ENCODE measurements around the gene FGFBP1. TPM values are rescaled to one million over a fixed set of nuclear protein-coding genes. Genes with fewer than 3 reads are reported as not detected.

The FGFBP1 gene
- total and polyA plus RNA-seq, 2 donors (not counting 3 experiments of a cell fraction or from before 2014, with no cell fraction given) = not detected

GRCh38 chr4:15925830-15926229 lies 12.7 kb downstream of the FGFBP1 start:
- ChIA-PET POLR2A (no interaction called here), CTCF (interaction anchor here (1.1 to 2.9 kb wide), 4 partner anchors 12 to 120 kb away, joined by 3 to 10 read pairs (median 4); no protein-coding TSS in a partner anchor)
- no peak overlapping the region for H3K9ac ChIP-seq (replicated peaks; ENCODE audit: extremely low read depth, insufficient read depth, low read length)
- H3K36me3 ChIP-seq (ENCODE audit: control insufficient read depth in 2 of 2, extremely low read depth in 1 of 2, insufficient read depth in 2 of 2, low read length in 2 of 2) = no peaks in the 10 kb centered on the region
- H3K4me1 ChIP-seq (ENCODE audit: control insufficient read depth, extremely low read depth, insufficient read depth, low read length) = peaks cover 7% of the 10 kb centered on the region
- H3K27ac ChIP-seq (ENCODE audit: insufficient read depth, low read depth, low read length) = no peak overlapping the region
- H4K20me1 ChIP-seq (replicated peaks; ENCODE audit: control insufficient read depth, extremely low read depth, insufficient read depth, low read length) = no peaks in the 10 kb centered on the region
- H3K9me1 ChIP-seq (replicated peaks; ENCODE audit: control insufficient read depth, extremely low read depth, insufficient read depth, low read length) = no peaks in the 10 kb centered on the region
- TF ChIP-seq MYC (IDR thresholded peaks at IDR 0.05; ENCODE audit: low read depth, low read length) (no peak), POLR2A (IDR thresholded peaks at IDR 0.05; ENCODE audit: low read depth, low read length) (no peak), POLR2AphosphoS5 (IDR thresholded peaks at IDR 0.05; ENCODE audit: insufficient read depth, low read depth, low read length) (no peak), GATA2 (IDR thresholded peaks at IDR 0.05; ENCODE audit: insufficient read depth, insufficient read length, low read depth, low read length) (no peak), MAX (IDR thresholded peaks at IDR 0.05; ENCODE audit: insufficient read depth, insufficient read length) (no peak), JUN (IDR thresholded peaks at IDR 0.05; ENCODE audit: borderline replicate concordance, insufficient read depth, insufficient read length, low read depth) (no peak), EZH2 (IDR thresholded peaks at IDR 0.05; ENCODE audit: borderline replicate concordance, low read depth, low read length, severe bottlenecking) (no peak), FOS (IDR thresholded peaks at IDR 0.05; ENCODE audit: borderline replicate concordance, insufficient read depth, low read length) (no peak)
- TF ChIP-seq, protein P1, sequence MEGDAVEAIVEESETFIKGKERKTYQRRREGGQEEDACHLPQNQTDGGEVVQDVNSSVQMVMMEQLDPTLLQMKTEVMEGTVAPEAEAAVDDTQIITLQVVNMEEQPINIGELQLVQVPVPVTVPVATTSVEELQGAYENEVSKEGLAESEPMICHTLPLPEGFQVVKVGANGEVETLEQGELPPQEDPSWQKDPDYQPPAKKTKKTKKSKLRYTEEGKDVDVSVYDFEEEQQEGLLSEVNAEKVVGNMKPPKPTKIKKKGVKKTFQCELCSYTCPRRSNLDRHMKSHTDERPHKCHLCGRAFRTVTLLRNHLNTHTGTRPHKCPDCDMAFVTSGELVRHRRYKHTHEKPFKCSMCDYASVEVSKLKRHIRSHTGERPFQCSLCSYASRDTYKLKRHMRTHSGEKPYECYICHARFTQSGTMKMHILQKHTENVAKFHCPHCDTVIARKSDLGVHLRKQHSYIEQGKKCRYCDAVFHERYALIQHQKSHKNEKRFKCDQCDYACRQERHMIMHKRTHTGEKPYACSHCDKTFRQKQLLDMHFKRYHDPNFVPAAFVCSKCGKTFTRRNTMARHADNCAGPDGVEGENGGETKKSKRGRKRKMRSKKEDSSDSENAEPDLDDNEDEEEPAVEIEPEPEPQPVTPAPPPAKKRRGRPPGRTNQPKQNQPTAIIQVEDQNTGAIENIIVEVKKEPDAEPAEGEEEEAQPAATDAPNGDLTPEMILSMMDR (IDR thresholded peaks at IDR 0.05; ENCODE audit: extremely low read depth in 1 of 2, insufficient read depth in 1 of 2, low read depth in 1 of 2, low read length in 2 of 2) = no peak
- dilution Hi-C loops (cut with MboI; ENCODE audit: extremely low pct_ligation_motif_present, low sequenced_read_pairs) = no loop called here
- H3K79me2 ChIP-seq (ENCODE audit: control insufficient read depth, insufficient read depth, low read length) = no peaks in the 10 kb centered on the region
- no peak for DNase-seq (ENCODE audit: low read depth, low spot score)
- no peaks in the 10 kb centered on the region for H3K9me3 ChIP-seq (replicated peaks; ENCODE audit: control insufficient read depth, insufficient read depth, low read length)
- no TSS peak for BruUV-seq (replicated peaks)
- H2AFZ ChIP-seq (ENCODE audit: low read depth, low read length) = no peak overlapping the region
- H3K4me3 ChIP-seq (replicated peaks in 1 of 3; ENCODE audit: insufficient read depth in 1 of 3, low read depth in 1 of 3, low read length in 3 of 3) = no peak overlapping the region
- FAIRE-seq = no peak
- intact Hi-C loops (cut with micrococcal nuclease) = no loop called here
- no peak overlapping the region for H3K4me2 ChIP-seq (ENCODE audit: insufficient read depth, low read length)
- H3K27me3 ChIP-seq (ENCODE audit: control insufficient read depth in 2 of 2, insufficient read depth in 2 of 2, low read length in 2 of 2) = peaks cover 1 to 3% of the 10 kb centered on the region in 2 experiments
